SK-N-SH (cell line): ENCODE results near the gene MUC12. TPM values are rescaled to one million over a fixed set of nuclear protein-coding genes. Genes with fewer than 3 reads are reported as not detected.
"Not testable (repeated sequence)": the region's sequence is repeated elsewhere in the genome, so short reads cannot be mapped to it uniquely, and the experiment has no call there.

Source experiments
- CTCF ChIA-PET: fragments of 300-600, 350-600 bp; formaldehyde crosslinking; extraction: SDS; loops from one replicate; lab custom pipeline; 2021; lab: Yijun Ruan, JAX
- POLR2A ChIA-PET: fragments of 350-600 bp; sonication (Branson Sonifier 250); formaldehyde crosslinking; extraction: SDS; loops from one replicate; lab custom pipeline; 2020; ENCODE audit warnings: antibody characterized with exemption, inconsistent platforms; lab: Yijun Ruan, JAX
- DNase-seq: peaks from one replicate; pipeline ENCODE4 v3.0.0; 2012
- H2AFZ ChIP-seq: fragments of 200-600 bp; sonication (generic); 2 replicates; pipeline ENCODE4 v1.8.1; 2016; ENCODE audit warnings: antibody characterized with exemption, mild to moderate bottlenecking, low read depth
- H3F3A ChIP-seq: fragments of 200-600 bp; sonication (generic); replicated peaks from 2 replicates; pipeline ENCODE3; 2016; ENCODE audit warnings: antibody characterized with exemption, mild to moderate bottlenecking; ENCODE audit not compliant: insufficient read depth
- H3K27ac ChIP-seq, 2 experiments: fragments of 200-500 bp in 1 of 2; fragments of 200-600 bp in 1 of 2; sonication (Bioruptor generic) in 1 of 2; sonication (generic), shearing (Covaris generic) in 1 of 2; 2 replicates each; pipeline versions ENCODE4 v1.5.1 to v1.6.1; 2014 to 2016; ENCODE audit warnings: low read depth in 2 of 2, inconsistent platforms in 1 of 2, low read length in 1 of 2, mild to moderate bottlenecking in 1 of 2, mixed read lengths in 1 of 2
- H3K27me3 ChIP-seq: fragments of 200-600 bp; sonication (generic), shearing (Covaris generic); 2 replicates; pipeline ENCODE4 v1.6.1; 2016; ENCODE audit warnings: mixed run types; ENCODE audit not compliant: insufficient read depth
- H3K36me3 ChIP-seq, 2 experiments: fragments of 200-500 bp in 1 of 2; fragments of 200-600 bp in 1 of 2; sonication (Bioruptor generic) in 1 of 2; sonication (generic) in 1 of 2; replicated peaks in 1 of 2; 2 replicates each; pipeline versions ENCODE3 to v1.5.1; 2014 to 2016; ENCODE audit warnings: low read length in 1 of 2, mild to moderate bottlenecking in 1 of 2; ENCODE audit not compliant: insufficient read depth in 2 of 2, control insufficient read depth in 1 of 2
- H3K4me1 ChIP-seq, 2 experiments: fragments of 200-500 bp in 1 of 2; fragments of 200-600 bp in 1 of 2; sonication (Bioruptor generic) in 1 of 2; sonication (generic), shearing (Covaris generic) in 1 of 2; 2 replicates each; pipeline versions ENCODE4 v1.5.1 to v1.6.1; 2014 to 2016; ENCODE audit warnings: low read depth in 1 of 2, low read length in 1 of 2, mixed run types in 1 of 2; ENCODE audit not compliant: insufficient read depth in 2 of 2, control insufficient read depth in 1 of 2
- H3K4me2 ChIP-seq: fragments of 200-600 bp; sonication (generic), shearing (Covaris generic); 2 replicates; pipeline ENCODE4 v1.6.1; 2017; ENCODE audit warnings: mixed run types
- H3K4me3 ChIP-seq, 2 experiments: fragments of 200-500 bp in 1 of 2; fragments of 200-600 bp in 1 of 2; sonication (Bioruptor generic) in 1 of 2; sonication (generic), shearing (Covaris generic) in 1 of 2; 2 replicates each; pipeline versions ENCODE4 v1.5.1 to v1.8.1; 2014 to 2016; ENCODE audit warnings: low read depth in 2 of 2, inconsistent platforms in 1 of 2, low read length in 1 of 2, mild to moderate bottlenecking in 1 of 2, mixed read lengths in 1 of 2, moderate library complexity in 1 of 2
- H3K79me2 ChIP-seq: fragments of 200-600 bp; sonication (generic); 2 replicates; pipeline ENCODE4 v1.8.1; 2017; ENCODE audit warnings: mild to moderate bottlenecking; ENCODE audit not compliant: insufficient read depth
- H3K9ac ChIP-seq: fragments of 200-600 bp; sonication (generic); 2 replicates; pipeline ENCODE4 v1.6.1; 2017; ENCODE audit warnings: mixed run types
- H3K9me2 ChIP-seq: fragments of 200-600 bp; sonication (generic); 2 replicates; pipeline ENCODE4 v1.6.1; 2017; ENCODE audit warnings: mixed run types
- H3K9me3 ChIP-seq: fragments of 200-600 bp; sonication (generic); 2 replicates; pipeline ENCODE4 v1.6.1; 2017; ENCODE audit warnings: mixed run types, mild to moderate bottlenecking, moderate library complexity
- H4K20me1 ChIP-seq: fragments of 200-600 bp; sonication (generic); 2 replicates; pipeline ENCODE4 v1.6.1; 2017; ENCODE audit warnings: mild to moderate bottlenecking, mixed run types; ENCODE audit not compliant: insufficient read depth
- EP300 ChIP-seq, 2 experiments: IDR thresholded peaks; 2 replicates each; pipeline versions ENCODE4 v1.4.0 to v1.6.1; 2012; ENCODE audit warnings: borderline replicate concordance in 1 of 2, low read depth in 1 of 2, low read length in 1 of 2
- FOXJ3 ChIP-seq: sonication (generic); formaldehyde crosslinking; IDR thresholded peaks from 2 replicates; pipeline ENCODE4 v1.5.1; 2020; ENCODE audit warnings: mild to moderate bottlenecking, missing genetic modification reagents
- GABPA ChIP-seq: IDR thresholded peaks from 2 replicates; pipeline ENCODE4 v1.4.0; 2012; ENCODE audit warnings: low read depth, mild to moderate bottlenecking
- GATA2 ChIP-seq: sonication (generic); formaldehyde crosslinking; IDR thresholded peaks from 2 replicates; pipeline ENCODE4 v1.5.0; 2020; ENCODE audit warnings: mild to moderate bottlenecking, missing genetic modification reagents
- JUND ChIP-seq: IDR thresholded peaks from 2 replicates; pipeline ENCODE4 v1.4.0; 2012
- MEF2A ChIP-seq: IDR thresholded peaks from 2 replicates; pipeline ENCODE4 v1.4.0; 2012; ENCODE audit warnings: low read depth, borderline replicate concordance
- RAD21 ChIP-seq: IDR thresholded peaks from 2 replicates; pipeline ENCODE4 v1.6.1; 2012; ENCODE audit warnings: mild to moderate bottlenecking, low read length
- TAF1 ChIP-seq: IDR thresholded peaks from 2 replicates; pipeline ENCODE4 v1.6.1; 2012; ENCODE audit warnings: low read depth, mild to moderate bottlenecking, low read length, moderate library complexity, borderline replicate concordance
- TEAD4 ChIP-seq: IDR thresholded peaks from 2 replicates; pipeline ENCODE4 v1.4.0; 2012; ENCODE audit warnings: mild to moderate bottlenecking, borderline replicate concordance; ENCODE audit not compliant: insufficient read depth
- YY1 ChIP-seq: IDR thresholded peaks from 2 replicates; pipeline ENCODE4 v1.4.0; 2012; ENCODE audit warnings: low read depth, mild to moderate bottlenecking
- WGBS: methylation state at CpG from one replicate; pipeline ENCODE4 v1.1.6; 2017; ENCODE audit warnings: low lambda C conversion rate; 5-methylcytosine and 5-hydroxymethylcytosine counted together
- polyA plus RNA-seq, 3 experiments: library from polyadenylated mRNA; depleted of rRNA; stranded (reverse); fragments of >200 nt; gene quantifications; 2 replicates each; pipeline ENCODE4 v1.2.3, GENCODE V29; 2012
- TF ChIP-seq, protein P1 (sequence below): IDR thresholded peaks from 2 replicates; pipeline ENCODE4; 2012
- TF ChIP-seq, protein P2 (sequence below): IDR thresholded peaks from 2 replicates; pipeline ENCODE4 v1.4.0; 2012; ENCODE audit warnings: low read depth, borderline replicate concordance
- TF ChIP-seq, protein P3 (sequence below): IDR thresholded peaks from 2 replicates; pipeline ENCODE4 v1.4.0; 2012; ENCODE audit warnings: low read depth

The MUC12 gene
- polyA plus RNA-seq, 1 of the 3 experiments (the other 2 are of a cell fraction) = not detected

DNA sequence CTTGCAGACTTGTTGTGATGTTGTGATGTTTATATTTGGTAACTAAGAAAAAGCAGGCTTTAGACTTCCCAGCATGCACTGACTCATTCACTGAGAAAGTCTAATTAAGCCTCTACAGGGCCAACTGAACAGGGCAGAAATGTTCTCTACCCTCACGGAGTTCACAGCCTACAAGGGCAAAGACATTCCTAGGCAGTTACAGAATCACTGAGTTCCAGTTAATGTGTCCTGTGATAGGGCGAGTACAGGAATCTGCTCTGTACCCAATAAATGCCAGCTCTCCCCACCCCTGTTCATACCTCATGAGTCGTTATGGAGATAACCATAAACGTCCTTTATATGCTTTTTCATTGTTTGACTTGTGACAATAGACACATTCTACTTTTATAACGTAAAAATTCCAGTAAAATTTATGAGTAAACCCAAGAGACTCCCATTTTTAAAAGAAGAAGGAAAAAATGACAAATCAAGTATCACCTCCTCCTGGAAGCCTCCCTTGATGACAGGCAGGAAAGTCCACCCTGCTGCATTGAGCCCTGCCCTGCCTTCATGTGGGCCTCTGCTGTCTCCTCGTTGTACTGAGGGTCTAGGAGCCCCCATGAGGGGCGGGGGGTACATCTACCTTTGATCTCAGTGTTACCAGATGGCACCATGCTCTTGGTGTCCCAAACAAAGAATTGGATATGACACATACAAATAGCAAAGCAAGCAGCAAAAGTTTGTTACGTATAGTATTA lies 14.3 kb downstream of the MUC12 start:
- H3K9ac ChIP-seq = no peak overlapping the region
- 6% methylated on average over 8 of the region's 8 CpGs for WGBS
- no peaks in the 10 kb centered on the region for H3K9me3 ChIP-seq
- POLR2A ChIA-PET = no interaction called here
- H3K4me1 ChIP-seq = no peaks in the 10 kb centered on the region
- H4K20me1 ChIP-seq = no peaks in the 10 kb centered on the region
- no peaks in the 10 kb centered on the region for H3K9me2 ChIP-seq
- no peaks in the 10 kb centered on the region for H3K36me3 ChIP-seq
- H3K79me2 ChIP-seq = no peaks in the 10 kb centered on the region
- no peak overlapping the region for H3K4me3 ChIP-seq
- H3K4me2 ChIP-seq = no peak overlapping the region
- no peak for TF ChIP-seq EP300 (IDR thresholded peaks at IDR 0.05; ENCODE audit: borderline replicate concordance in 1 of 2, low read depth in 1 of 2, low read length in 1 of 2)
- TF ChIP-seq, protein P1, sequence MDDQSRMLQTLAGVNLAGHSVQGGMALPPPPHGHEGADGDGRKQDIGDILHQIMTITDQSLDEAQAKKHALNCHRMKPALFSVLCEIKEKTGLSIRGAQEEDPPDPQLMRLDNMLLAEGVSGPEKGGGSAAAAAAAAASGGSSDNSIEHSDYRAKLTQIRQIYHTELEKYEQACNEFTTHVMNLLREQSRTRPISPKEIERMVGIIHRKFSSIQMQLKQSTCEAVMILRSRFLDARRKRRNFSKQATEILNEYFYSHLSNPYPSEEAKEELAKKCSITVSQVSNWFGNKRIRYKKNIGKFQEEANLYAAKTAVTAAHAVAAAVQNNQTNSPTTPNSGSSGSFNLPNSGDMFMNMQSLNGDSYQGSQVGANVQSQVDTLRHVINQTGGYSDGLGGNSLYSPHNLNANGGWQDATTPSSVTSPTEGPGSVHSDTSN = no peak
- no peak for TF ChIP-seq RAD21
- no peak for TF ChIP-seq MEF2A
- TF ChIP-seq GATA2 = no peak
- TF ChIP-seq TAF1 = no peak
- TF ChIP-seq GABPA = no peak
- no peak for TF ChIP-seq TEAD4
- TF ChIP-seq JUND = no peak
- TF ChIP-seq, protein P2, sequence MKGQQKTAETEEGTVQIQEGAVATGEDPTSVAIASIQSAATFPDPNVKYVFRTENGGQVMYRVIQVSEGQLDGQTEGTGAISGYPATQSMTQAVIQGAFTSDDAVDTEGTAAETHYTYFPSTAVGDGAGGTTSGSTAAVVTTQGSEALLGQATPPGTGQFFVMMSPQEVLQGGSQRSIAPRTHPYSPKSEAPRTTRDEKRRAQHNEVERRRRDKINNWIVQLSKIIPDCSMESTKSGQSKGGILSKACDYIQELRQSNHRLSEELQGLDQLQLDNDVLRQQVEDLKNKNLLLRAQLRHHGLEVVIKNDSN = no peak
- TF ChIP-seq YY1 = no peak
- TF ChIP-seq FOXJ3 (CRISPR knock-in tag) = no peak
- TF ChIP-seq, protein P3, sequence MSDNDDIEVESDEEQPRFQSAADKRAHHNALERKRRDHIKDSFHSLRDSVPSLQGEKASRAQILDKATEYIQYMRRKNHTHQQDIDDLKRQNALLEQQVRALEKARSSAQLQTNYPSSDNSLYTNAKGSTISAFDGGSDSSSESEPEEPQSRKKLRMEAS = no peak
- TF ChIP-seq, all 33 proteins: peak for 0
- Histone ChIP-seq H3K27ac (no peak overlapping the region), H3F3A (no peaks in the 10 kb centered on the region), H3K27me3 (peaks cover 54% of the 10 kb centered on the region; the same call in 1 of the 2 replicates), H2AFZ (no peak overlapping the region)
- CTCF ChIA-PET = no interaction called here
- no peak for DNase-seq

DNA sequence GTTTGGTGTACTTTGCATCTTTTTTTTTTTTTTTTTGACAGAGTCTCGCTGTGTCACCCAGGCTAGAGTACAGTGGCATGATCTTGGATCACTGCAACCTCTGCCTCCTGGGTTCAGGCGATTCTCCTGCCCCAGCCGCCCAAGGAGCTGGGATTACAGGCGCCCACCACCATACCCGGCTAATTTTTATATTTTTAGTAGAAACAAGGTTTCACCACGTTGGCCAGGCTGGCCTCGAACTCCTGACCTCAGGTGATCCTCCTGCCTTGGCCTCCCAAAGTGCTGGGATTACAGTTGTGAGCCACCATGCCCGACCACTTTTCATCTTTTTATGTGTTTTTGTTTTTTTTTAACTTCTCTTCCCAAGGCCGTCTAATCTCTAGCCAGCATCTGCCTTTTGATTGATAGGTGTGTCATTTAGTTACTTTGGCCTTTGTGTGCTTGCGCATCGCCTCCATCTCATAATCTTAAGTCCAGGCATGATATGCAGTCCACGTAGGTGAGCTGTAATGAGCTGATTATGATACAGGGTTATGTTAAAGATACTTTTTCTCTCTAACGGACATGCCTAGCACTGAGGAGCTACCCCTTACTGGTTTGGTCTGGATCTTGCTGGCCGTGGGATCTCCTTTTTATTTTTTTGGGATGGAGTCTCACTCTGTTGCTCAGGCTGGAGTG lies 15.0 kb downstream of the MUC12 start:
- H3K79me2 ChIP-seq, H3K4me1 ChIP-seq, H3K9me3 ChIP-seq, H2AFZ ChIP-seq, H3K36me3 ChIP-seq, H3K27ac ChIP-seq, H3F3A ChIP-seq, H3K9me2 ChIP-seq, H3K4me3 ChIP-seq, DNase-seq, POLR2A ChIA-PET, H4K20me1 ChIP-seq, H3K4me2 ChIP-seq, H3K9ac ChIP-seq: not testable (repeated sequence)
- CTCF ChIA-PET = interaction anchor here (0.9 to 1.2 kb wide), 2 partner anchors 11 to 307 kb away, joined by 3 to 4 read pairs; no protein-coding TSS in a partner anchor
- H3K27me3 ChIP-seq = peaks cover 55% of the 10 kb centered on the region; the same call in 1 of the 2 replicates
- WGBS = 12% methylated on average over 14 of the region's 14 CpGs

DNA sequence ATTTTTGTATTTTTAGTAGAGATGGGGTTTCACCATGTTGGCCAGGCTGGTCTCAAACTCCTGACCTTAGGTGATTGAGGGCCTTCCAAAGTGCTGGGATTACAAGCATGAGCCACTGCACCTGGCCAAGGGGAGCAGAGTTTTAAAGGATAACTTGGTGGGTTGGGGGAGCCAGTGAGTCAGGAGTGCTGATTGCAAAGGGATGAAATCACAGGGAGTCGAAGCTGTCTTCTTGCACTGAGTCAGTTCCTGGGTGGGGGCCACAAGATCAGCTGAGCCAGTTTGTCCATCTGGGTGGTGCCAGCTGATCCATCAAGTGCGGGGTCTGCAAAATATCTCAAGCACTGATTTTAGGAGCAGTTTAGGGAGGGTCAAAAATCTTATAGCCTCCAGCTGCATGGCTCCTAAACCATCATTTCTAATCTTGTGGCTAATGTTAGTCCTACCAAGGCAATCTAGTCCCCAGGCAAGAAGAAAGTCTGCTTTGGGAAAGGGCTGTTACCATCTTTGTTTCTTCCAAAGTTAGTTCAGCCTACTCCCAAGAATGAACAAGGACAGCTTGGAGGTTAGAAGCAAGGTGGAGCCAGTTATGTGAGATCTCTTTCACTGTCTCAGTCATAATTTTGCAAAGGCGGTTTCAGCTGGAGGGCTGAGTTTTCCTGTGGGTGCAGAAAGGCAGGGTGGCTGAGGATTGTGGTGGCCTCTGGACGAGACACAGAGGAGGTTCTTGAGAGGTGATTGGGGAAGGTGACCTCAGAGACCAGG lies 15.8 kb downstream of the MUC12 start:
- POLR2A ChIA-PET, H3K36me3 ChIP-seq, H3K9ac ChIP-seq, DNase-seq, H3K9me3 ChIP-seq, H3K4me2 ChIP-seq, H3K4me3 ChIP-seq, H3K27ac ChIP-seq, H2AFZ ChIP-seq, H4K20me1 ChIP-seq, H3F3A ChIP-seq, H3K4me1 ChIP-seq, H3K9me2 ChIP-seq, H3K79me2 ChIP-seq: not testable (repeated sequence)
- 13% methylated on average over 4 of the region's 4 CpGs for WGBS
- H3K27me3 ChIP-seq = peaks cover 58% of the 10 kb centered on the region; the same call in 1 of the 2 replicates
- CTCF ChIA-PET = interaction anchor here (0.9 to 1.2 kb wide), 3 partner anchors 12 to 306 kb away, joined by 3 to 4 read pairs (median 3); no protein-coding TSS in a partner anchor
